Sigmoid colon (tissue), 7 donors: ENCODE measurements around the gene OVCA2. TPM values are rescaled to one million over a fixed set of nuclear protein-coding genes. Genes with fewer than 3 reads are reported as not detected.

Experiments
- DNase-seq: peaks from one replicate; pipeline ENCODE4 v3.0.0-alpha.2; 2019
- H3K27ac ChIP-seq, 4 donors: fragments of 200-600 bp; sonication (generic); one replicate each; pipeline ENCODE4 v1.5.1; 2016 to 2019; ENCODE audit warnings: mild to moderate bottlenecking in 1 of 4
- H3K27me3 ChIP-seq, 3 donors: fragments of 200-600 bp; sonication (generic); one replicate each; pipeline ENCODE4 v1.5.1; 2019; ENCODE audit warnings: mild to moderate bottlenecking in 1 of 3
- H3K36me3 ChIP-seq, 4 donors: fragments of 200-600 bp; sonication (generic); one replicate each; pipeline ENCODE4 v1.5.1; 2016 to 2019
- H3K4me1 ChIP-seq, 4 donors: fragments of 200-600 bp; sonication (generic); one replicate each; pipeline ENCODE4 v1.5.1; 2017 to 2019
- H3K4me3 ChIP-seq, 4 donors: fragments of 200-600 bp; sonication (generic); one replicate each; pipeline ENCODE4 v1.5.1; 2017 to 2019; ENCODE audit warnings: mild to moderate bottlenecking in 2 of 4, moderate library complexity in 1 of 4
- H3K9me3 ChIP-seq, 4 donors: fragments of 200-600 bp in 3 of 4; sonication (generic) in 3 of 4; one replicate each; pipeline versions ENCODE4 v1.5.1 to v1.6.1; 2013 to 2019
- CTCF ChIP-seq, 4 experiments: fragments of 450-650 bp in 3 of 4; fragments of 200-600 bp in 1 of 4; IDR thresholded peaks; one replicate each; pipeline ENCODE4 v1.5.1; 2016 to 2019; ENCODE audit warnings: antibody characterized with exemption in 4 of 4, mild to moderate bottlenecking in 3 of 4, moderate library complexity in 2 of 4
- EP300 ChIP-seq, 4 donors: sonication (generic); formaldehyde crosslinking; IDR thresholded peaks; one replicate each; pipeline ENCODE4 v1.6.1; 2017; ENCODE audit warnings: antibody characterized with exemption in 4 of 4
- POLR2A ChIP-seq, 2 donors: fragments of 450-650 bp; IDR thresholded peaks; one replicate each; pipeline ENCODE4 v1.6.1; 2016; ENCODE audit warnings: antibody characterized with exemption in 2 of 2, mild to moderate bottlenecking in 2 of 2, moderate library complexity in 2 of 2
- POLR2AphosphoS5 ChIP-seq, 4 donors: sonication (generic); formaldehyde crosslinking; IDR thresholded peaks; one replicate each; pipeline ENCODE4 v1.6.1; 2017; ENCODE audit warnings: antibody characterized with exemption in 4 of 4
- whole genome bisulfite sequencing, 2 donors: extraction: QIAGEN DNeasy Blood & Tissue Kit; methylation state at CpG; one replicate each; pipeline ENCODE4 v1.1.7; 2013; 5-methylcytosine and 5-hydroxymethylcytosine counted together
- intact Hi-C: fragments of 100-400 bp; cut with DNase I; formaldehyde crosslinking; loops from one replicate; pipeline ENCODE4 v1.15.1; 2023
- polyA plus RNA-seq, 3 donors: library from polyadenylated mRNA; stranded (reverse); fragments of 200-250 nt; gene quantifications; one replicate each; pipeline ENCODE4 v1.2.3, GENCODE V29; 2013
- total RNA-seq, 4 donors: library from RNA; depleted of rRNA; stranded (reverse); fragments of >200 nt; gene quantifications; one replicate each; pipeline ENCODE4 v1.1.0, GENCODE V29; 2016
- donor health status: healthy with polysubstance abuse.
- donor health status: Bipolar disorder and iron deficiency.
- donor health status: healthy.

OVCA2 gene
- total and polyA plus RNA-seq, 7 donors: 26.3 to 66.8 (median 43.0) TPM

GRCh38 chr17:2044263-2044894, 2.6 kb downstream of the OVCA2 start:
- intact Hi-C loops: loop anchor here (5.0 kb wide), 2 partner anchors 137 to 327 kb away; no protein-coding TSS in a partner anchor
- Histone ChIP-seq H3K36me3 (peaks cover 0 to 27% (median 6%) of the 10 kb centered on the region in 4 donors), H3K4me1 (peaks cover 0 to 40% (median 40%) of the 10 kb centered on the region in 4 donors), H3K27ac (peak overlapping the region in 2 of 4 donors; percentile 23 to 90), H3K27me3 (peaks cover 0 to 5% (median 0%) of the 10 kb centered on the region in 3 donors), H3K9me3 (no peaks in the 10 kb centered on the region), H3K4me3 (no peak overlapping the region)
- TF ChIP-seq POLR2AphosphoS5 (IDR thresholded peaks at IDR 0.05) (no peak), EP300 (IDR thresholded peaks at IDR 0.05) (no peak), POLR2A (IDR thresholded peaks at IDR 0.05) (no peak), CTCF (IDR thresholded peaks at IDR 0.05) (no peak)
- no peak for DNase-seq
- WGBS, 2 donors: 93 to 95% methylated on average over 5 of the region's 5 CpGs

GRCh38 chr17:2047590-2047989, 5.8 kb downstream of the OVCA2 start:
- H3K27me3 ChIP-seq: peaks cover 0 to 24% (median 6%) of the 10 kb centered on the region in 3 donors
- TF ChIP-seq EP300 (IDR thresholded peaks at IDR 0.05): no peak
- no peak for TF ChIP-seq CTCF (IDR thresholded peaks at IDR 0.05)
- no peak for TF ChIP-seq POLR2AphosphoS5 (IDR thresholded peaks at IDR 0.05)
- TF ChIP-seq POLR2A (IDR thresholded peaks at IDR 0.05): no peak
- 85 to 93% methylated on average over 6 of the region's 6 CpGs for WGBS, 2 donors
- intact Hi-C loops: no loop called here
- peaks cover 0 to 19% (median 6%) of the 10 kb centered on the region in 4 donors for H3K36me3 ChIP-seq
- H3K9me3 ChIP-seq: no peaks in the 10 kb centered on the region
- DNase-seq: no peak
- H3K4me3 ChIP-seq: no peak overlapping the region
- no peak overlapping the region for H3K27ac ChIP-seq
- peaks cover 0 to 50% (median 46%) of the 10 kb centered on the region in 4 donors for H3K4me1 ChIP-seq

GRCh38 chr17:2048805-2049204, 7.0 kb downstream of the OVCA2 start:
- WGBS, 2 donors: 5 to 21% methylated on average over 9 of the region's 9 CpGs
- DNase-seq: no peak
- Histone ChIP-seq H3K4me1 (peaks cover 0 to 45% (median 41%) of the 10 kb centered on the region in 4 donors), H3K27me3 (peaks cover 0 to 32% (median 6%) of the 10 kb centered on the region in 3 donors), H3K27ac (peak overlapping the region in 1 of 4 donors; percentile 66), H3K36me3 (peaks cover 0 to 8% (median 3%) of the 10 kb centered on the region in 4 donors), H3K4me3 (peak overlapping the region in 3 of 4 donors; percentile 64 to 91 (median 81)), H3K9me3 (no peaks in the 10 kb centered on the region)
- TF ChIP-seq CTCF (IDR thresholded peaks at IDR 0.05) (no peak), POLR2AphosphoS5 (IDR thresholded peaks at IDR 0.05) (no peak), POLR2A (IDR thresholded peaks at IDR 0.05) (no peak), EP300 (IDR thresholded peaks at IDR 0.05) (no peak)
- intact Hi-C loops: no loop called here

GRCh38 chr17:2049333-2050299, 7.8 kb downstream of the OVCA2 start:
- TF ChIP-seq POLR2A (IDR thresholded peaks at IDR 0.05) (no peak), POLR2AphosphoS5 (IDR thresholded peaks at IDR 0.05) (peak in 1 of 4 donors; percentile 23)
- peak overlapping the region; percentile 39 to 91 (median 72) for H3K4me3 ChIP-seq
- H3K27ac ChIP-seq: peak overlapping the region; percentile 49 to 68 (median 60)
- intact Hi-C loops: loop anchor here (5.0 kb wide), 1 partner anchor 303 kb away; no protein-coding TSS in a partner anchor
- WGBS, 2 donors: 1 to 3% methylated on average over 104 of the region's 104 CpGs
- H3K27me3 ChIP-seq: peaks cover 0 to 40% (median 6%) of the 10 kb centered on the region in 3 donors
- peak; percentile 92 for DNase-seq
- no peaks in the 10 kb centered on the region for H3K9me3 ChIP-seq
- H3K36me3 ChIP-seq: peaks cover 0 to under 1% (median 0%) of the 10 kb centered on the region in 4 donors
- peaks cover 0 to 45% (median 42%) of the 10 kb centered on the region in 4 donors for H3K4me1 ChIP-seq
